GM12878 (cell line): ENCODE data around the gene SLC37A1. TPM values are rescaled to one million over a fixed set of nuclear protein-coding genes. Genes with fewer than 3 reads are reported as not detected.

Experiments
- ATAC-seq: fragments of 200-7000 bp; cut with Tn5 transposase; 3 replicates; pipeline ENCODE4 v1.9.1; 2020; ENCODE audit warnings: mild to moderate bottlenecking, moderate library complexity
- BruUV-seq: library from RNA; stranded (reverse); fragments of 400-500 nt; replicated peaks from 2 replicates; lab custom pipeline; 2021; lab: Mats Ljungman, UMichigan
- CTCF ChIA-PET: fragments of 300-600 bp; sonication (Branson Sonifier 250); formaldehyde crosslinking; extraction: SDS; loops from one replicate; lab custom pipeline; 2021; ENCODE audit warnings: inconsistent platforms; lab: Yijun Ruan, JAX
- POLR2A ChIA-PET: fragments of 350-600 bp; formaldehyde crosslinking; extraction: SDS; loops from one replicate; lab custom pipeline; 2021; ENCODE audit warnings: inconsistent platforms; lab: Charles Lee
- RAD21 ChIA-PET: fragments of 300-600 bp; sonication (Branson Sonifier 250); formaldehyde crosslinking; loops from one replicate; lab custom pipeline; 2023; ENCODE audit warnings: antibody characterized with exemption; ENCODE audit not compliant: unreplicated experiment; lab: Charles Lee
- SMC1A ChIA-PET: fragments of 300-600 bp; sonication (Branson Sonifier 250); formaldehyde crosslinking; loops from one replicate; lab custom pipeline; 2023; ENCODE audit not compliant: unreplicated experiment, uncharacterized antibody; lab: Charles Lee
- DNase-seq: peaks from one replicate; pipeline ENCODE4 v3.0.0-alpha.2; 2011; ENCODE audit warnings: low read depth, low spot score
- FAIRE-seq: peaks from 3 replicates; lab custom pipeline; 2011; peaks lifted over from hg19 to GRCh38; lab: Jason Lieb, UNC
- H2AFZ ChIP-seq: 2 replicates; pipeline ENCODE4 v1.6.0; 2011; ENCODE audit warnings: low read depth, low read length, control low read depth; ENCODE audit not compliant: control insufficient read depth
- H3K27ac ChIP-seq: 2 replicates; pipeline ENCODE4 v1.5.1; 2011; ENCODE audit warnings: control low read depth; ENCODE audit not compliant: control insufficient read depth, insufficient read depth
- H3K27me3 ChIP-seq, 2 experiments: replicated peaks in 1 of 2; 2 replicates each; pipeline versions ENCODE4 v1.6.0 to v1.6.1; 2011; ENCODE audit warnings: low read length in 1 of 2; ENCODE audit not compliant: control insufficient read depth in 2 of 2, insufficient read depth in 2 of 2
- H3K36me3 ChIP-seq, 2 experiments: 2 replicates each; pipeline ENCODE4 v1.5.1; 2011; ENCODE audit warnings: low read length in 1 of 2; ENCODE audit not compliant: control insufficient read depth in 2 of 2, insufficient read depth in 2 of 2
- H3K4me1 ChIP-seq: 2 replicates; pipeline ENCODE4 v1.6.1; 2011; ENCODE audit warnings: mild to moderate bottlenecking, low read length, moderate library complexity, mixed read lengths; ENCODE audit not compliant: control insufficient read depth, insufficient read depth
- H3K4me2 ChIP-seq: 2 replicates; pipeline ENCODE4 v1.6.0; 2011; ENCODE audit warnings: control low read depth; ENCODE audit not compliant: control insufficient read depth, insufficient read depth
- H3K4me3 ChIP-seq: fragments of 200-600 bp; sonication (generic); 2 replicates; pipeline ENCODE4 v1.5.1; 2016
- H3K79me2 ChIP-seq: 2 replicates; pipeline ENCODE4 v1.6.0; 2011; ENCODE audit warnings: low read length; ENCODE audit not compliant: control insufficient read depth, insufficient read depth
- H3K9ac ChIP-seq: 2 replicates; pipeline ENCODE4 v1.8.0; 2011; ENCODE audit warnings: low read length, control low read depth, mixed read lengths; ENCODE audit not compliant: control insufficient read depth, insufficient read depth
- H3K9me3 ChIP-seq: replicated peaks from 3 replicates; pipeline ENCODE4 v1.5.1; 2011; ENCODE audit warnings: mild to moderate bottlenecking, low read length; ENCODE audit not compliant: control insufficient read depth, insufficient read depth
- H4K20me1 ChIP-seq: 2 replicates; pipeline ENCODE4 v1.6.0; 2011; ENCODE audit not compliant: control insufficient read depth, insufficient read depth
- BMI1 ChIP-seq: fragments of 450-650 bp; IDR thresholded peaks from 2 replicates; pipeline ENCODE4 v1.6.1; 2016; ENCODE audit warnings: mild to moderate bottlenecking, moderate library complexity, borderline replicate concordance
- GATAD2B ChIP-seq: fragments of 450-650 bp; conservative IDR thresholded peaks from 2 replicates; pipeline ENCODE4 v1.6.1; 2017; ENCODE audit warnings: low read depth, mild to moderate bottlenecking, moderate library complexity
- NBN ChIP-seq: fragments of 450-650 bp; IDR thresholded peaks from 2 replicates; pipeline ENCODE4 v1.6.1; 2016
- PAX5 ChIP-seq: IDR thresholded peaks from 2 replicates; pipeline ENCODE4 v1.6.1; 2011; ENCODE audit warnings: low read depth, low read length, borderline replicate concordance
- POLR2AphosphoS5 ChIP-seq: IDR thresholded peaks from 2 replicates; pipeline ENCODE4 v1.6.1; 2011; ENCODE audit warnings: mild to moderate bottlenecking, low read length, inconsistent platforms
- WGBS: methylation state at CpG from one replicate; pipeline ENCODE4 v1.1.6; 2016; ENCODE audit warnings: low lambda C conversion rate; ENCODE audit not compliant: insufficient replicate concordance, insufficient coverage; ENCODE audit errors: missing lambda C conversion rate; 5-methylcytosine and 5-hydroxymethylcytosine counted together
- in situ Hi-C: fragments of 300-500 bp; cut with MboI; formaldehyde crosslinking; loops from 9 replicates; pipeline ENCODE4 v1.14.3; 2018; ENCODE audit warnings: mixed read lengths
- intact Hi-C: fragments of 100-400 bp; cut with micrococcal nuclease; formaldehyde crosslinking; loops from one replicate; pipeline ENCODE4 v1.14.2; 2022; ENCODE audit not compliant: unreplicated experiment
- polyA plus RNA-seq, 11 experiments: library from polyadenylated mRNA; depleted of rRNA in 4 of 11; unstranded in 6 of 11; stranded (reverse) in 5 of 11; fragments of >200 nt; fragmentation: Nextera tagmentation in 4 of 11; fragmentation: Illumina TruSeq in 1 of 11; extraction: Ambion mirVana in 4 of 11; extraction: Trizol in 1 of 11; gene quantifications; 1 replicate in 1 of 11; 2 replicates in 10 of 11; pipeline versions ENCODE4 v1.2.1 to v1.2.3, GENCODE V29; 2011 to 2016; ENCODE audit warnings: inconsistent platforms in 2 of 11, missing spikeins in 2 of 11, low read depth in 1 of 11
- total RNA-seq, 4 experiments: library from RNA; depleted of rRNA in 3 of 4; stranded (reverse); fragments of >200 nt in 3 of 4; fragmentation: Illumina TruSeq in 1 of 4; extraction: Trizol in 1 of 4; gene quantifications; 2 replicates each; pipeline versions ENCODE4 v1.2.1 to v1.2.3, GENCODE V29; 2013 to 2021
- TF ChIP-seq, protein P1 (sequence below): IDR thresholded peaks from 2 replicates; pipeline ENCODE4 v1.6.1; 2012; ENCODE audit warnings: improper control_type of control experiment, low read depth, low read length; ENCODE audit not compliant: insufficient replicate concordance
- TF ChIP-seq, protein P2 (sequence below): IDR thresholded peaks from 2 replicates; pipeline ENCODE4 v1.6.1; 2012; ENCODE audit warnings: low read length, inconsistent platforms

SLC37A1 gene
- total and polyA plus RNA-seq, 10 of the 15 experiments (the other 5 are each of a cell fraction or from before 2014, with no cell fraction given), result 1.1 to 35.5 (median 24.4) TPM

DNA sequence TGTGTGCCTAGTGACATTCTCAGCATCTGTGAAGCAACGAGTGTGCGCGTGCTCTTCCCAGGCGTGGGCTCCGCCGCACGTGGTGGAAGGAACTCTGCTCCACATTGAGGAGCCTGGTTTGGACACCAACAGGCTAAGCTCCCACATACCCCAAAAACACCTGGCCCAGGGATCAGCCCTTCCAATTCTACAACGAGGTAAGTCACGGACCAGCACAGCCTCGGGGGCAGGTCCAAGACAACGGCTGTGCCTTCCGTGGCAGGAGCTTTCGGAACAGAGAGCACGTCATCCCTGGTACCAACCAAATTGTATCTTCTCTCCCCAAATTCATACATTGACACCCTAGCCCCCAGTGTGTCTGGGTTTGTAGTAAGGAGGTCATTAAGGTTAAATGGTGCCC lies 112.5 kb downstream of the SLC37A1 start:
- no peak for FAIRE-seq
- H3K27me3 ChIP-seq, result peaks cover 0 to 3% of the 10 kb centered on the region in 2 experiments; a peak in 2 of 4 replicates
- H2AFZ ChIP-seq, result no peak overlapping the region
- no peak overlapping the region for H3K4me2 ChIP-seq
- H3K9me3 ChIP-seq, result no peaks in the 10 kb centered on the region; the same call in 2 of the 3 replicates
- H3K36me3 ChIP-seq, result no peaks in the 10 kb centered on the region
- no peaks in the 10 kb centered on the region for H3K79me2 ChIP-seq
- no peak overlapping the region for H3K4me3 ChIP-seq
- H4K20me1 ChIP-seq, result no peaks in the 10 kb centered on the region
- no peak for TF ChIP-seq BMI1
- TF ChIP-seq PAX5, result no peak
- no peak for TF ChIP-seq POLR2AphosphoS5
- no peak for TF ChIP-seq NBN
- TF ChIP-seq, protein P1, sequence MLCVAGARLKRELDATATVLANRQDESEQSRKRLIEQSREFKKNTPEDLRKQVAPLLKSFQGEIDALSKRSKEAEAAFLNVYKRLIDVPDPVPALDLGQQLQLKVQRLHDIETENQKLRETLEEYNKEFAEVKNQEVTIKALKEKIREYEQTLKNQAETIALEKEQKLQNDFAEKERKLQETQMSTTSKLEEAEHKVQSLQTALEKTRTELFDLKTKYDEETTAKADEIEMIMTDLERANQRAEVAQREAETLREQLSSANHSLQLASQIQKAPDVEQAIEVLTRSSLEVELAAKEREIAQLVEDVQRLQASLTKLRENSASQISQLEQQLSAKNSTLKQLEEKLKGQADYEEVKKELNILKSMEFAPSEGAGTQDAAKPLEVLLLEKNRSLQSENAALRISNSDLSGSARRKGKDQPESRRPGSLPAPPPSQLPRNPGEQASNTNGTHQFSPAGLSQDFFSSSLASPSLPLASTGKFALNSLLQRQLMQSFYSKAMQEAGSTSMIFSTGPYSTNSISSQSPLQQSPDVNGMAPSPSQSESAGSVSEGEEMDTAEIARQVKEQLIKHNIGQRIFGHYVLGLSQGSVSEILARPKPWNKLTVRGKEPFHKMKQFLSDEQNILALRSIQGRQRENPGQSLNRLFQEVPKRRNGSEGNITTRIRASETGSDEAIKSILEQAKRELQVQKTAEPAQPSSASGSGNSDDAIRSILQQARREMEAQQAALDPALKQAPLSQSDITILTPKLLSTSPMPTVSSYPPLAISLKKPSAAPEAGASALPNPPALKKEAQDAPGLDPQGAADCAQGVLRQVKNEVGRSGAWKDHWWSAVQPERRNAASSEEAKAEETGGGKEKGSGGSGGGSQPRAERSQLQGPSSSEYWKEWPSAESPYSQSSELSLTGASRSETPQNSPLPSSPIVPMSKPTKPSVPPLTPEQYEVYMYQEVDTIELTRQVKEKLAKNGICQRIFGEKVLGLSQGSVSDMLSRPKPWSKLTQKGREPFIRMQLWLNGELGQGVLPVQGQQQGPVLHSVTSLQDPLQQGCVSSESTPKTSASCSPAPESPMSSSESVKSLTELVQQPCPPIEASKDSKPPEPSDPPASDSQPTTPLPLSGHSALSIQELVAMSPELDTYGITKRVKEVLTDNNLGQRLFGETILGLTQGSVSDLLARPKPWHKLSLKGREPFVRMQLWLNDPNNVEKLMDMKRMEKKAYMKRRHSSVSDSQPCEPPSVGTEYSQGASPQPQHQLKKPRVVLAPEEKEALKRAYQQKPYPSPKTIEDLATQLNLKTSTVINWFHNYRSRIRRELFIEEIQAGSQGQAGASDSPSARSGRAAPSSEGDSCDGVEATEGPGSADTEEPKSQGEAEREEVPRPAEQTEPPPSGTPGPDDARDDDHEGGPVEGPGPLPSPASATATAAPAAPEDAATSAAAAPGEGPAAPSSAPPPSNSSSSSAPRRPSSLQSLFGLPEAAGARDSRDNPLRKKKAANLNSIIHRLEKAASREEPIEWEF, result no peak
- TF ChIP-seq GATAD2B, result no peak
- TF ChIP-seq, protein P2, sequence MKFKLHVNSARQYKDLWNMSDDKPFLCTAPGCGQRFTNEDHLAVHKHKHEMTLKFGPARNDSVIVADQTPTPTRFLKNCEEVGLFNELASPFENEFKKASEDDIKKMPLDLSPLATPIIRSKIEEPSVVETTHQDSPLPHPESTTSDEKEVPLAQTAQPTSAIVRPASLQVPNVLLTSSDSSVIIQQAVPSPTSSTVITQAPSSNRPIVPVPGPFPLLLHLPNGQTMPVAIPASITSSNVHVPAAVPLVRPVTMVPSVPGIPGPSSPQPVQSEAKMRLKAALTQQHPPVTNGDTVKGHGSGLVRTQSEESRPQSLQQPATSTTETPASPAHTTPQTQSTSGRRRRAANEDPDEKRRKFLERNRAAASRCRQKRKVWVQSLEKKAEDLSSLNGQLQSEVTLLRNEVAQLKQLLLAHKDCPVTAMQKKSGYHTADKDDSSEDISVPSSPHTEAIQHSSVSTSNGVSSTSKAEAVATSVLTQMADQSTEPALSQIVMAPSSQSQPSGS, result no peak
- intact Hi-C loops, result no loop called here
- no peak overlapping the region for H3K27ac ChIP-seq
- BruUV-seq, result no TSS peak
- CTCF ChIA-PET, result interaction anchor here (1.2 kb wide), 1 partner anchor 32 kb away, joined by 3 read pairs; no protein-coding TSS in a partner anchor
- RAD21 ChIA-PET, result no interaction called here
- POLR2A ChIA-PET, result no interaction called here
- ATAC-seq, result no peak
- SMC1A ChIA-PET, result interaction anchor here (1.8 kb wide), 1 partner anchor 166 kb away, joined by 3 read pairs; no protein-coding TSS in a partner anchor
- H3K4me1 ChIP-seq, result no peaks in the 10 kb centered on the region
- H3K9ac ChIP-seq, result no peak overlapping the region
- 58% methylated on average over 14 of the region's 14 CpGs for WGBS
- no peak for DNase-seq
- in situ Hi-C loops, result no loop called here
